Calu3 (cell line): ENCODE measurements around the gene EIF4B. TPM values are rescaled to one million over a fixed set of nuclear protein-coding genes. Genes with fewer than 3 reads are reported as not detected.

Experiments used
- Bru-seq: library from RNA; stranded (reverse); fragments of 400-500 nt; gene quantifications from one replicate; lab custom pipeline; 2021; lab: Mats Ljungman, UMichigan
- BruChase-seq, 2 experiments: library from RNA; stranded (reverse); fragments of 400-500 nt; gene quantifications; one replicate each; lab custom pipeline; 2021; lab: Mats Ljungman, UMichigan
- BruUV-seq: library from RNA; stranded (reverse); fragments of 400-500 nt; replicated peaks from 2 replicates; lab custom pipeline; 2021; lab: Mats Ljungman, UMichigan
- CTCF ChIA-PET: fragments of 300-600 bp; sonication (Branson Sonifier 250); formaldehyde crosslinking; loops from one replicate; lab custom pipeline; 2022; ENCODE audit warnings: antibody characterized with exemption; lab: Charles Lee
- DNase-seq: peaks from one replicate; pipeline ENCODE4 v3.0.0; 2022
- H3K27ac Mint-ChIP-seq: one replicate; pipeline ENCODE4 v1.8.0; 2022; ENCODE audit warnings: mixed read lengths; ENCODE audit not compliant: unreplicated experiment
- H3K27me3 Mint-ChIP-seq: one replicate; pipeline ENCODE4 v1.8.0; 2022; ENCODE audit warnings: mixed read lengths; ENCODE audit not compliant: unreplicated experiment
- H3K36me3 Mint-ChIP-seq: one replicate; pipeline ENCODE4 v1.8.0; 2022; ENCODE audit warnings: mild to moderate bottlenecking, moderate library complexity, mixed read lengths; ENCODE audit not compliant: insufficient read depth, unreplicated experiment
- H3K4me1 Mint-ChIP-seq: one replicate; pipeline ENCODE4 v1.8.0; 2022; ENCODE audit warnings: mild to moderate bottlenecking, low read depth, mixed read lengths; ENCODE audit not compliant: unreplicated experiment
- H3K4me3 Mint-ChIP-seq: one replicate; pipeline ENCODE4 v1.8.0; 2022; ENCODE audit warnings: mild to moderate bottlenecking, low read depth, moderate library complexity, mixed read lengths; ENCODE audit not compliant: unreplicated experiment
- H3K9me3 Mint-ChIP-seq: one replicate; pipeline ENCODE4 v1.8.0; 2022; ENCODE audit warnings: low read depth, mixed read lengths; ENCODE audit not compliant: unreplicated experiment
- CTCF ChIP-seq: fragments of 200-600 bp; IDR thresholded peaks from one replicate; pipeline ENCODE4 v1.8.0; 2022; ENCODE audit warnings: antibody characterized with exemption; ENCODE audit not compliant: unreplicated experiment
- intact Hi-C: fragments of 100-400 bp; cut with micrococcal nuclease; formaldehyde crosslinking; loops from one replicate; pipeline ENCODE4 v1.10.0; 2022; ENCODE audit not compliant: unreplicated experiment
- long read RNA-seq: library from polyadenylated mRNA; stranded (forward); transcript quantifications from one replicate; pipeline ENCODE4 v2.0.0, GENCODE V29; 2022
- total RNA-seq: library from RNA; stranded (reverse); gene quantifications from 2 replicates; pipeline ENCODE4 v1.2.3, GENCODE V29; 2022

Gene EIF4B
- total RNA-seq (242 and 272 TPM in 2 replicates), Bru-seq, nascent RNA (percentile 97 among the genes with signal in this experiment), BruChase-seq, experiment 1, labeled RNA remaining after a 6-hour chase (percentile 98 among the genes with signal in this experiment), BruChase-seq, experiment 2, labeled RNA remaining after a 2-hour chase (percentile 97 among the genes with signal in this experiment)
- long read RNA-seq, full-length matches to known transcripts, result 17 of 43 reads
- long read RNA-seq, partial matches to known transcripts, result 20 of 43 reads
- long read RNA-seq, other reads (novel, unspliced or antisense), result 6 of 43 reads

GRCh38 chr12:53005986-53006809 lies at the start of gene EIF4B:
Gene EIF4B (plus strand): TSS chr12:53006456. CDS start chr12:53006484, 28 bp downstream.
- intact Hi-C loops, result loop anchor here (2.0 kb wide), 1 partner anchor 13 kb away; no protein-coding TSS in a partner anchor
- no peaks in the 10 kb centered on the region for H3K27me3 Mint-ChIP-seq

GRCh38 chr12:52956987-52957386 lies 49.3 kb upstream of the EIF4B start:
- Mint-ChIP-seq H3K27ac (no peak overlapping the region), H3K27me3 (no peaks in the 10 kb centered on the region)
- no TSS peak for BruUV-seq

More at GRCh38 chr12:53005986-53006809, at the start of gene EIF4B:
- CTCF ChIA-PET, result interaction anchor here (0.5 to 1.2 kb wide), 7 partner anchors 11 to 859 kb away, joined by 3 to 6 read pairs (median 4); partner anchors contain the start of gene SPRYD3
- H3K36me3 Mint-ChIP-seq, result peaks cover 51% of the 10 kb centered on the region
- peak; percentile 98 for DNase-seq
- no TSS peak for BruUV-seq
- peaks cover 23% of the 10 kb centered on the region for H3K4me1 Mint-ChIP-seq
- peak within 1 kb of the TSS; percentile 94 for H3K27ac Mint-ChIP-seq
- peak within 1 kb of the TSS; percentile 95 for H3K4me3 Mint-ChIP-seq
- no peak for TF ChIP-seq CTCF
- no peaks in the 10 kb centered on the region for H3K9me3 Mint-ChIP-seq

GRCh38 chr12:52964556-52965336 lies 41.5 kb upstream of the EIF4B start:
- BruUV-seq, result no TSS peak
- Mint-ChIP-seq H3K27me3 (no peaks in the 10 kb centered on the region), H3K27ac (no peak overlapping the region), H3K9me3 (no peaks in the 10 kb centered on the region), H3K4me3 (no peak overlapping the region), H3K4me1 (peaks cover 4% of the 10 kb centered on the region), H3K36me3 (peaks cover 12% of the 10 kb centered on the region)
- no peak for DNase-seq
- intact Hi-C loops, result no loop called here
- TF ChIP-seq CTCF, result no peak
- CTCF ChIA-PET, result no interaction called here

More at GRCh38 chr12:52956987-52957386, 49.3 kb upstream of the EIF4B start:
- intact Hi-C loops, result no loop called here
- Mint-ChIP-seq H3K36me3 (peaks cover 31% of the 10 kb centered on the region), H3K4me3 (no peak overlapping the region), H3K4me1 (no peaks in the 10 kb centered on the region), H3K9me3 (no peaks in the 10 kb centered on the region)
- no peak for DNase-seq
- TF ChIP-seq CTCF, result no peak
- CTCF ChIA-PET, result interaction anchor here (0.6 to 1.1 kb wide), 2 partner anchors 27 to 52 kb away, joined by 3 to 6 read pairs; partner anchors contain the start of gene KRT8

- no peaks in the 10 kb centered on the region for H3K9me3 Mint-ChIP-seq
- peaks cover 10% of the 10 kb centered on the region for H3K4me1 Mint-ChIP-seq
- no TSS peak for BruUV-seq
- no peak for DNase-seq
- no peaks in the 10 kb centered on the region for H3K27me3 Mint-ChIP-seq
- peaks cover 15% of the 10 kb centered on the region for H3K36me3 Mint-ChIP-seq
- CTCF ChIA-PET, result no interaction called here
- no peak overlapping the region for H3K4me3 Mint-ChIP-seq
- intact Hi-C loops, result no loop called here
- no peak overlapping the region for H3K27ac Mint-ChIP-seq
- no peak for TF ChIP-seq CTCF
These were observed 40.9 kb upstream of the EIF4B start for GRCh38 chr12:52965337-52965731.
